Measurements from ENCODE around the gene HLF. TPM values are rescaled to one million over a fixed set of nuclear protein-coding genes. Genes with fewer than 3 reads are reported as not detected.
A peak's percentile ranks its signal among the peaks of the same experiment; 100 is the strongest.

The HLF gene, protein sequence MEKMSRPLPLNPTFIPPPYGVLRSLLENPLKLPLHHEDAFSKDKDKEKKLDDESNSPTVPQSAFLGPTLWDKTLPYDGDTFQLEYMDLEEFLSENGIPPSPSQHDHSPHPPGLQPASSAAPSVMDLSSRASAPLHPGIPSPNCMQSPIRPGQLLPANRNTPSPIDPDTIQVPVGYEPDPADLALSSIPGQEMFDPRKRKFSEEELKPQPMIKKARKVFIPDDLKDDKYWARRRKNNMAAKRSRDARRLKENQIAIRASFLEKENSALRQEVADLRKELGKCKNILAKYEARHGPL
- total RNA-seq: 100 to 1,000 TPM in 1 of 7 donors, 10 to 100 TPM in 6; 38.9 to 106 (median 54.3) TPM
- 10 to 100 TPM; 28.0 to 37.9 TPM for polyA plus RNA-seq
- long read RNA-seq, donor 1, full-length matches to known transcripts: 21 of 59 reads
- long read RNA-seq, donor 1, partial matches to known transcripts: 18 of 59 reads
- long read RNA-seq, donor 1, other reads (novel, unspliced or antisense): 20 of 59 reads
- long read RNA-seq, donor 2, full-length matches to known transcripts: 1 of 1 reads
- long read RNA-seq, donor 2, partial matches to known transcripts: 0 of 1 reads
- long read RNA-seq, donor 2, other reads (novel, unspliced or antisense): 0 of 1 reads
- long read RNA-seq, donor 3, full-length matches to known transcripts: 21 of 33 reads
- long read RNA-seq, donor 3, partial matches to known transcripts: 0 of 33 reads
- long read RNA-seq, donor 3, other reads (novel, unspliced or antisense): 12 of 33 reads

GRCh38 chr17:55264645-55265298 is at the start of gene HLF:
TSS of gene HLF (plus strand) at chr17:55264960. CDS start at chr17:55265485, 525 bp downstream.
- intact Hi-C loops (cut with DNase I): loop anchor here in 1 of 4 donors (2.0 to 5.0 kb wide), 2 partner anchors 26 to 38 kb away; no protein-coding TSS in a partner anchor
- H3K36me3 ChIP-seq: no peaks in the 10 kb centered on the region

DNA sequence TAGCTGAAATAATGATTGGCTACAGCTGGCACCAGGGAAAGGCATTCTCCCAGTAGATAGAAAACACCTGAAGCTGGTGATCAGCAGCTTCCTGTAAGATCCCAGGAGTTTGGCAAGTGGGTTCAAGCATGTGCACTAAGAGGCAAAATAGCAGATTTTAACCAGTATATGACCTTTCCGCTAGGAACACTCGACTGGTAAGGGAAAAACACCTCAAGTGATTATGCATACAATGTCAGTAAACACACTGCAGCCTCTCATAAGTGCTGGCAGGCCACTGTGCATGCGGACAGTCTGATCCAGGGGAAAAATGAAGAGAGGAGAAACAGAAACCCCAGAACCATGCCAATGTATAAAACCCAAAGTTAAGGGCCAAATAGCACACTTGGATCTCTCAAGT is 49.0 kb upstream of the HLF start:
- TF ChIP-seq EP300 (IDR thresholded peaks at IDR 0.05): no peak
- TF ChIP-seq, protein P1, sequence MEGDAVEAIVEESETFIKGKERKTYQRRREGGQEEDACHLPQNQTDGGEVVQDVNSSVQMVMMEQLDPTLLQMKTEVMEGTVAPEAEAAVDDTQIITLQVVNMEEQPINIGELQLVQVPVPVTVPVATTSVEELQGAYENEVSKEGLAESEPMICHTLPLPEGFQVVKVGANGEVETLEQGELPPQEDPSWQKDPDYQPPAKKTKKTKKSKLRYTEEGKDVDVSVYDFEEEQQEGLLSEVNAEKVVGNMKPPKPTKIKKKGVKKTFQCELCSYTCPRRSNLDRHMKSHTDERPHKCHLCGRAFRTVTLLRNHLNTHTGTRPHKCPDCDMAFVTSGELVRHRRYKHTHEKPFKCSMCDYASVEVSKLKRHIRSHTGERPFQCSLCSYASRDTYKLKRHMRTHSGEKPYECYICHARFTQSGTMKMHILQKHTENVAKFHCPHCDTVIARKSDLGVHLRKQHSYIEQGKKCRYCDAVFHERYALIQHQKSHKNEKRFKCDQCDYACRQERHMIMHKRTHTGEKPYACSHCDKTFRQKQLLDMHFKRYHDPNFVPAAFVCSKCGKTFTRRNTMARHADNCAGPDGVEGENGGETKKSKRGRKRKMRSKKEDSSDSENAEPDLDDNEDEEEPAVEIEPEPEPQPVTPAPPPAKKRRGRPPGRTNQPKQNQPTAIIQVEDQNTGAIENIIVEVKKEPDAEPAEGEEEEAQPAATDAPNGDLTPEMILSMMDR (IDR thresholded peaks at IDR 0.05): no peak
- Histone ChIP-seq H3K36me3 (no peaks in the 10 kb centered on the region), H3K4me3 (no peak overlapping the region), H3K4me1 (ENCODE audit: insufficient read depth) (no peaks in the 10 kb centered on the region), H3K27ac (no peak overlapping the region), H3K9me3 (no peaks in the 10 kb centered on the region), H3K27me3 (no peaks in the 10 kb centered on the region)
- no peak for DNase-seq
- intact Hi-C loops (cut with DNase I): no loop called here
- 92 to 95% (median 95%) methylated on average over 3 of the region's 3 CpGs for WGBS, 3 donors

More at GRCh38 chr17:55264645-55265298, at the start of gene HLF:
- 1 to 2% (median 1%) methylated on average over 55 to 64 of the region's 64 CpGs for WGBS, 3 donors
- Histone ChIP-seq H3K4me1 (ENCODE audit: insufficient read depth) (peaks cover 3% of the 10 kb centered on the region), H3K4me3 (peak within 1 kb of the TSS; percentile 54), H3K27ac (peak within 1 kb of the TSS; percentile 87 to 90), H3K27me3 (no peaks in the 10 kb centered on the region), H3K9me3 (no peaks in the 10 kb centered on the region)
- DNase-seq: peak; percentile 86 to 91 (median 88)
- TF ChIP-seq, protein P1 (IDR thresholded peaks at IDR 0.05): no peak
- TF ChIP-seq POLR2A (IDR thresholded peaks at IDR 0.05): peak; percentile 72

DNA sequence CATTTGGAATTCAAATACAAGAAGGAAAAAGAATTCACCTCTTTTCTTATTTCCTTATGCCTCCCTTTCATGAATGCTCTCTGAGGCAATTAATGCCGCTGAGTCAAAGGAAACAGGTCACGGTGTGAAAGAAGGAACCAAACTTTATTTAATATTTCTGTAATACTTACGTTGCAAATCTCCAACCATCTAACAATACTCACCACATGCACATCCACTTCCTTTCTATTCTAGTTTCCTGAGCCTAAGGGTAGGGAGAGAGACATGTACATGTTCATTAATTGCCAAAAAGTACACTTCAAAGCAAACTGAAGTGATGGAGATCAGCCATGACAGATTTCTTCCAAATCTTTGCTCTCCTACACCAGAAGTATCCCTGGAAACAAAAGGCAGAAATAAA is 47.9 kb upstream of the HLF start:
- Histone ChIP-seq H3K4me3 (no peak overlapping the region), H3K36me3 (no peaks in the 10 kb centered on the region), H3K9me3 (no peaks in the 10 kb centered on the region), H3K27ac (no peak overlapping the region), H3K4me1 (ENCODE audit: insufficient read depth) (no peaks in the 10 kb centered on the region), H3K27me3 (no peaks in the 10 kb centered on the region)
- 89 to 94% (median 93%) methylated on average over 3 of the region's 3 CpGs for WGBS, 3 donors
- intact Hi-C loops (cut with DNase I): no loop called here
- DNase-seq: no peak
- TF ChIP-seq POLR2A (IDR thresholded peaks at IDR 0.05) (no peak), EP300 (IDR thresholded peaks at IDR 0.05) (no peak)
- TF ChIP-seq, protein P1 (IDR thresholded peaks at IDR 0.05): no peak

GRCh38 chr17:55219459-55219858 is 45.3 kb upstream of the HLF start:
- DNase-seq: no peak
- 36 to 43% (median 42%) methylated on average over 1 of the region's 1 CpG for WGBS, 3 donors
- TF ChIP-seq POLR2A (IDR thresholded peaks at IDR 0.05) (no peak), EP300 (IDR thresholded peaks at IDR 0.05) (no peak)
- TF ChIP-seq, protein P1 (IDR thresholded peaks at IDR 0.05): no peak
- intact Hi-C loops (cut with DNase I): no loop called here
- no peak overlapping the region for H3K27ac ChIP-seq
- H3K4me3 ChIP-seq: no peak overlapping the region
- no peaks in the 10 kb centered on the region for H3K9me3 ChIP-seq
- H3K4me1 ChIP-seq (ENCODE audit: insufficient read depth): no peaks in the 10 kb centered on the region
- no peaks in the 10 kb centered on the region for H3K36me3 ChIP-seq
- H3K27me3 ChIP-seq: no peaks in the 10 kb centered on the region

All from ovary (tissue), 10 donors.